AG04450 (cell line): ENCODE data around the gene PXDC1. TPM values are rescaled to one million over a fixed set of nuclear protein-coding genes. Genes with fewer than 3 reads are reported as not detected.
A peak's percentile ranks its signal among the peaks of the same experiment; 100 is the strongest.

Experiments
- CTCF ChIA-PET: fragments of 300-600, 350-600 bp; formaldehyde crosslinking; extraction: SDS; loops from one replicate; lab custom pipeline; 2022; ENCODE audit warnings: antibody characterized with exemption, inconsistent platforms; lab: Charles Lee
- POLR2A ChIA-PET: fragments of 350-600 bp; formaldehyde crosslinking; extraction: SDS; loops from one replicate; lab custom pipeline; 2021; ENCODE audit warnings: antibody characterized with exemption, inconsistent platforms; lab: Yijun Ruan, JAX
- DNase-seq: peaks from one replicate; pipeline ENCODE4 v3.0.0-alpha.2; 2011; ENCODE audit warnings: low read depth, low spot score
- H3K27ac ChIP-seq: one replicate; pipeline ENCODE4 v1.5.1; 2012; ENCODE audit warnings: low read depth, low read length, control low read depth
- H3K27me3 ChIP-seq: one replicate; pipeline ENCODE4 v1.6.0; 2012; ENCODE audit warnings: low read length; ENCODE audit not compliant: control insufficient read depth, insufficient read depth
- H3K4me3 ChIP-seq: 2 replicates; pipeline ENCODE4 v1.5.1; 2011; ENCODE audit warnings: mild to moderate bottlenecking, low read depth, low read length, control low read depth
- H3K9me3 ChIP-seq: 2 replicates; pipeline ENCODE4 v1.5.1; 2012; ENCODE audit warnings: low read length; ENCODE audit not compliant: control insufficient read depth, insufficient read depth
- polyA plus RNA-seq: library from polyadenylated mRNA; depleted of rRNA; stranded (reverse); fragments of >200 nt; gene quantifications from 2 replicates; pipeline ENCODE4 v1.2.3, GENCODE V29; 2011
- TF ChIP-seq, protein P1 (sequence below): IDR thresholded peaks from 2 replicates; pipeline ENCODE4 v1.5.1; 2011; ENCODE audit warnings: low read depth, low read length, control low read depth, inconsistent platforms

The PXDC1 gene
- polyA plus RNA-seq, 1 experiment: 13.5 TPM

DNA sequence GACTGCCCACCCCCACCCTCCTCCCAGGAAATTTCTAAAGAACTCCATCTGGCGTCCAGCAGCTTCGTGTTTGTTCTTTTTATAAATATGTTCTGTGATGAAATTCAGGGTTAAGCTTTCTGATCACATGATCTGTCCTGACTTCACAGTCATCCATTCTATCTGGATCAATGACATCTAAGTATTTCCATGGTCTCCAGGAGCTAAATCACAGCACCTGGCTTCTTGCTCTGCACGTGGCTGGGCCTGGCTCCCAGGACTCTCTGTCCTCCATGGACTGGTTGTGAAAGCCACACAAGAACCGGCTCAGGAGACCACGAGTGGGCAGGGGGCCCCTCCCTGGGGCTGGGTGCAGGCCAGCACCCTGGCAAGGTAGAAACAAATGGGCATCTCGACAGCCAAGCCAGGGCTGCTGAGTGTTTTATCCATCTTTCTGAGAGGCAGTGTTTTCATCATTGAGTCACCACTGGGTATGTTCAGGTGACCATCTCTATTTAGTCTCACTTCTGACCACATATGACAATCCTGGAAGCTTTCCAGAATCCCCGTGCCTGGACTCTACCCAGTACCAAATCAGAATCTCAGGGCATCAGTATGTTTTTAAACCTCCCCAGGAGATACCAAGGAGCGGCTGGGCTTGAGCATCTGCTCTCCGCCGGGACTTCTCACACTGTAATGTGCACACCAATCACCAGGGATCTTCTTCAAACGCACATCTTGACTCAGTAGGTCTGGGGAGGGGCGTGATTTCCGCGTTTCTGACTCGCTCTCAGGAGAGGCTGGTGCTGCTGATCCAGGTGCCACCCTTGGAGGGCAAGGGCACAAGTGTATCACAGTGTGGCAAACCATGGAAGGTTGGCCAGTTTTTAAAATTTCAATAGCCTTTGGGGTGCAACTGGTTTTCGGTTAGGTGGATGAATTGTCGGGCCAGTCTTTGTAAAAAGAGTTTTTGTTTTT is 31.6 kb upstream of the PXDC1 start:
- TF ChIP-seq, protein P1, sequence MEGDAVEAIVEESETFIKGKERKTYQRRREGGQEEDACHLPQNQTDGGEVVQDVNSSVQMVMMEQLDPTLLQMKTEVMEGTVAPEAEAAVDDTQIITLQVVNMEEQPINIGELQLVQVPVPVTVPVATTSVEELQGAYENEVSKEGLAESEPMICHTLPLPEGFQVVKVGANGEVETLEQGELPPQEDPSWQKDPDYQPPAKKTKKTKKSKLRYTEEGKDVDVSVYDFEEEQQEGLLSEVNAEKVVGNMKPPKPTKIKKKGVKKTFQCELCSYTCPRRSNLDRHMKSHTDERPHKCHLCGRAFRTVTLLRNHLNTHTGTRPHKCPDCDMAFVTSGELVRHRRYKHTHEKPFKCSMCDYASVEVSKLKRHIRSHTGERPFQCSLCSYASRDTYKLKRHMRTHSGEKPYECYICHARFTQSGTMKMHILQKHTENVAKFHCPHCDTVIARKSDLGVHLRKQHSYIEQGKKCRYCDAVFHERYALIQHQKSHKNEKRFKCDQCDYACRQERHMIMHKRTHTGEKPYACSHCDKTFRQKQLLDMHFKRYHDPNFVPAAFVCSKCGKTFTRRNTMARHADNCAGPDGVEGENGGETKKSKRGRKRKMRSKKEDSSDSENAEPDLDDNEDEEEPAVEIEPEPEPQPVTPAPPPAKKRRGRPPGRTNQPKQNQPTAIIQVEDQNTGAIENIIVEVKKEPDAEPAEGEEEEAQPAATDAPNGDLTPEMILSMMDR: no peak
- POLR2A ChIA-PET: interaction anchor here (0.6 to 1.1 kb wide), 5 partner anchors 21 to 100 kb away, joined by 4 to 7 read pairs (median 4); no protein-coding TSS in a partner anchor
- Histone ChIP-seq H3K27me3 (no peaks in the 10 kb centered on the region), H3K27ac (peak overlapping the region; percentile 52), H3K9me3 (no peaks in the 10 kb centered on the region), H3K4me3 (no peak overlapping the region)
- CTCF ChIA-PET: interaction anchor here (0.6 to 1.0 kb wide), 2 partner anchors 34 to 66 kb away, joined by 3 read pairs; no protein-coding TSS in a partner anchor
- peak; percentile 44 for DNase-seq

- DNase-seq: no peak
- CTCF ChIA-PET: interaction anchor here (0.6 to 1.2 kb wide), 3 partner anchors 33 to 92 kb away, joined by 3 to 4 read pairs (median 3); no protein-coding TSS in a partner anchor
- TF ChIP-seq, protein P1: no peak
- Histone ChIP-seq H3K27me3 (no peaks in the 10 kb centered on the region), H3K27ac (no peak overlapping the region), H3K9me3 (no peaks in the 10 kb centered on the region), H3K4me3 (no peak overlapping the region)
- POLR2A ChIA-PET: no interaction called here
Measured at GRCh38 chr6:3781504-3781903, 30.0 kb upstream of the PXDC1 start.

DNA sequence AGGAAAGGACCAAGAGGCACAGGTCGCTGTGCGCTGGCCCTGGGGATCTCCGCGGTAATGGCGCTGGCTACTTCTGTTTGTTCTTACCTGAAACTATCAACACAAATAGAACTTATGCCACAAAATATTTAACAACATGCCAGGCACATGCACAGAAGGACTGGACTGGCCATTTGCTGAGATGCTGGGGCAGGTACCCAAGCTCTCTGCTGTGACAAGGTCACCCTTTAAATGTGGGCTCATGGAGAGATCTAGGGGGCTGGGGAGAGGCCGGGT is 28.0 kb upstream of the PXDC1 start:
- Histone ChIP-seq H3K27ac (no peak overlapping the region), H3K27me3 (no peaks in the 10 kb centered on the region), H3K4me3 (no peak overlapping the region), H3K9me3 (no peaks in the 10 kb centered on the region)
- no peak for DNase-seq
- TF ChIP-seq, protein P1: no peak
- POLR2A ChIA-PET: no interaction called here
- CTCF ChIA-PET: no interaction called here

- TF ChIP-seq, protein P1: no peak
- ChIA-PET POLR2A (no interaction called here), CTCF (no interaction called here)
- Histone ChIP-seq H3K27ac (no peak overlapping the region), H3K9me3 (no peaks in the 10 kb centered on the region), H3K4me3 (no peak overlapping the region), H3K27me3 (no peaks in the 10 kb centered on the region)
- DNase-seq: no peak
Measured at GRCh38 chr6:3778701-3779573, 27.4 kb upstream of the PXDC1 start.
